DND-41 (cell line): Measurements from ENCODE around the gene TUBA4A.

Experiments used
- ATAC-seq: fragments of 200-7000 bp; cut with Tn5 transposase; 3 replicates; pipeline ENCODE4 v1.9.1; 2021; ENCODE audit warnings: low read depth; ENCODE audit not compliant: insufficient read depth
- DNase-seq: peaks from one replicate; pipeline ENCODE4 v3.0.0-alpha.2; 2020
- H2AFZ ChIP-seq: 2 replicates; pipeline ENCODE4 v1.6.0; 2012; ENCODE audit warnings: low read depth, low read length
- H3K27ac ChIP-seq: 2 replicates; pipeline ENCODE4 v1.5.1; 2012; ENCODE audit warnings: low read length, inconsistent platforms
- H3K27me3 ChIP-seq: fragments of 200-600 bp; sonication (generic); 2 replicates; pipeline ENCODE4 v1.6.0; 2012; ENCODE audit warnings: low read length, mild to moderate bottlenecking, inconsistent platforms; ENCODE audit not compliant: insufficient read depth, poor library complexity
- H3K36me3 ChIP-seq: 2 replicates; pipeline ENCODE4 v1.5.1; 2012; ENCODE audit warnings: low read length, inconsistent platforms; ENCODE audit not compliant: insufficient read depth
- H3K4me1 ChIP-seq: 2 replicates; pipeline ENCODE4 v1.5.1; 2012; ENCODE audit warnings: mild to moderate bottlenecking, low read length; ENCODE audit not compliant: insufficient read depth
- H3K4me2 ChIP-seq: 2 replicates; pipeline ENCODE4 v1.6.0; 2012; ENCODE audit warnings: mild to moderate bottlenecking, moderate library complexity, low read length, inconsistent platforms; ENCODE audit not compliant: insufficient read depth
- H3K4me3 ChIP-seq, 2 experiments: fragments of 200-600 bp in 1 of 2; shearing (Covaris generic) in 1 of 2; 2 replicates each; pipeline ENCODE4 v1.5.1; 2012 to 2016; ENCODE audit warnings: inconsistent platforms in 2 of 2, low read length in 2 of 2, mild to moderate bottlenecking in 2 of 2, low read depth in 1 of 2, moderate library complexity in 1 of 2
- H3K79me2 ChIP-seq: 2 replicates; pipeline ENCODE4 v1.6.0; 2012; ENCODE audit warnings: low read length, inconsistent platforms; ENCODE audit not compliant: insufficient read depth
- H3K9ac ChIP-seq: 2 replicates; pipeline ENCODE4 v1.6.0; 2012; ENCODE audit warnings: low read depth, mild to moderate bottlenecking, inconsistent platforms, low read length, moderate library complexity
- H3K9me3 ChIP-seq: 2 replicates; pipeline ENCODE4 v1.5.1; 2012; ENCODE audit warnings: low read length, moderate library complexity, mild to moderate bottlenecking, inconsistent platforms; ENCODE audit not compliant: insufficient read depth, severe bottlenecking
- H4K20me1 ChIP-seq: 2 replicates; pipeline ENCODE4 v1.6.0; 2012; ENCODE audit warnings: low read length; ENCODE audit not compliant: insufficient read depth
- EZH2 ChIP-seq: IDR thresholded peaks from 3 replicates; pipeline ENCODE4 v1.6.1; 2012; ENCODE audit warnings: borderline replicate concordance, low read depth, mild to moderate bottlenecking, moderate library complexity, low read length, inconsistent platforms; ENCODE audit not compliant: severe bottlenecking
- TF ChIP-seq, protein P1 (sequence below): IDR thresholded peaks from 2 replicates; pipeline ENCODE4 v1.5.1; 2012; ENCODE audit warnings: borderline replicate concordance, low read length, moderate library complexity, mild to moderate bottlenecking; ENCODE audit not compliant: poor library complexity, severe bottlenecking; ENCODE audit errors: extremely low read depth

The TUBA4A gene

DNA sequence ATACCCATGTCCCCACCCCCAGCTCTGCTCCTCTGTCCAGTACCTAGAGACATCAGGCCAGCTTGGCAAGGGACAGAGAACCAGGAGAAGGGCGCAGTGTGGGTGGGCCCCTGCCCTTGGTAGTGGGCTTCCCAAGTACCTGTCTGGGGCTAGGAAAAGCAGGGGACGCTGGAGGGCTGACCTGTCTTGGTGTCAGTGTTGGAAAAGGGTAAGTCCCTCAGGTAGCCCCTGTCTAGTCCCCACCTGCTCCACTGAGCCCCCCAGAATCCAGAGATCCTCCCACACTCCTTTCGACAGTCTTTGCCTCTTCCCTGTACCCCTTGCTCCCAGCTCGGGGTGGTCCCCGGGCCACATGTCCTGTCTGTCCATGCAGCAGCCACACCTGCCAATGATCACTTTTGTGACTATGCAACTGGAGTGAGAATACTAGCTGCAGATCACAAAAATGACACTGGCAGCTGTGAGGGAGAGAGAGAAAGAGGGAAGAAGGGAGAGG, 40.1 kb upstream of the TUBA4A start:
- Histone ChIP-seq H4K20me1 (no peaks in the 10 kb centered on the region), H3K4me3 (no peak overlapping the region), H3K79me2 (no peaks in the 10 kb centered on the region), H3K4me2 (peak overlapping the region; percentile 86), H3K27ac (no peak overlapping the region), H3K9me3 (no peaks in the 10 kb centered on the region), H3K4me1 (peaks cover 17% of the 10 kb centered on the region), H2AFZ (peak overlapping the region; percentile 93; the same call in 1 of the 2 replicates), H3K9ac (peak overlapping the region; percentile 64; the same call in 1 of the 2 replicates), H3K36me3 (no peaks in the 10 kb centered on the region), H3K27me3 (peaks cover 5% of the 10 kb centered on the region)
- DNase-seq, result peak; percentile 2
- ATAC-seq, result no peak
- TF ChIP-seq, protein P1, sequence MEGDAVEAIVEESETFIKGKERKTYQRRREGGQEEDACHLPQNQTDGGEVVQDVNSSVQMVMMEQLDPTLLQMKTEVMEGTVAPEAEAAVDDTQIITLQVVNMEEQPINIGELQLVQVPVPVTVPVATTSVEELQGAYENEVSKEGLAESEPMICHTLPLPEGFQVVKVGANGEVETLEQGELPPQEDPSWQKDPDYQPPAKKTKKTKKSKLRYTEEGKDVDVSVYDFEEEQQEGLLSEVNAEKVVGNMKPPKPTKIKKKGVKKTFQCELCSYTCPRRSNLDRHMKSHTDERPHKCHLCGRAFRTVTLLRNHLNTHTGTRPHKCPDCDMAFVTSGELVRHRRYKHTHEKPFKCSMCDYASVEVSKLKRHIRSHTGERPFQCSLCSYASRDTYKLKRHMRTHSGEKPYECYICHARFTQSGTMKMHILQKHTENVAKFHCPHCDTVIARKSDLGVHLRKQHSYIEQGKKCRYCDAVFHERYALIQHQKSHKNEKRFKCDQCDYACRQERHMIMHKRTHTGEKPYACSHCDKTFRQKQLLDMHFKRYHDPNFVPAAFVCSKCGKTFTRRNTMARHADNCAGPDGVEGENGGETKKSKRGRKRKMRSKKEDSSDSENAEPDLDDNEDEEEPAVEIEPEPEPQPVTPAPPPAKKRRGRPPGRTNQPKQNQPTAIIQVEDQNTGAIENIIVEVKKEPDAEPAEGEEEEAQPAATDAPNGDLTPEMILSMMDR, result no peak
- TF ChIP-seq EZH2, result no peak

DNA sequence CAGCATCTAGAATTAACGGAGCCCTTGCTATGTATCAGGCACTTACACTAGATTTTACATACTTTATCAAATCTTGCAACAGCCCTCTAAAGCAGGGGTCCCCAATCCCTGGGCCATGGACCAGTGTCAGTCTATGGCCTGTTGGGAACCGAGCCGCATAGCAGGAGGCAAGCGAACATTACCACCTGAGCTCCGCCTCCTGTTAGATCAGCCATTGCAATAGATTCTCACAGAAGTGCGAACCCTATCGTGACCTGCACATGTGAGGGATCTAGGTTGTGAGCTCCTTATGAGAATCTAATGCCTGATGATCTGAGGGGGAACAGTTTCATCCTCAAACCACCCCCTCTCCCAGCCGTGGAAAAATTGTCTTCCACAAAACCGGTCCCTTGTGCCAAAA, 38.9 kb upstream of the TUBA4A start:
- DNase-seq, result peak; percentile 0
- Histone ChIP-seq H3K4me3 (no peak overlapping the region), H2AFZ (no peak overlapping the region), H3K27ac (no peak overlapping the region), H3K79me2 (no peaks in the 10 kb centered on the region), H4K20me1 (no peaks in the 10 kb centered on the region), H3K9ac (no peak overlapping the region), H3K4me1 (peaks cover 16% of the 10 kb centered on the region), H3K36me3 (no peaks in the 10 kb centered on the region), H3K4me2 (no peak overlapping the region), H3K9me3 (no peaks in the 10 kb centered on the region), H3K27me3 (peaks cover 5% of the 10 kb centered on the region)
- no peak for TF ChIP-seq EZH2
- TF ChIP-seq, protein P1, result no peak
- no peak for ATAC-seq

DNA sequence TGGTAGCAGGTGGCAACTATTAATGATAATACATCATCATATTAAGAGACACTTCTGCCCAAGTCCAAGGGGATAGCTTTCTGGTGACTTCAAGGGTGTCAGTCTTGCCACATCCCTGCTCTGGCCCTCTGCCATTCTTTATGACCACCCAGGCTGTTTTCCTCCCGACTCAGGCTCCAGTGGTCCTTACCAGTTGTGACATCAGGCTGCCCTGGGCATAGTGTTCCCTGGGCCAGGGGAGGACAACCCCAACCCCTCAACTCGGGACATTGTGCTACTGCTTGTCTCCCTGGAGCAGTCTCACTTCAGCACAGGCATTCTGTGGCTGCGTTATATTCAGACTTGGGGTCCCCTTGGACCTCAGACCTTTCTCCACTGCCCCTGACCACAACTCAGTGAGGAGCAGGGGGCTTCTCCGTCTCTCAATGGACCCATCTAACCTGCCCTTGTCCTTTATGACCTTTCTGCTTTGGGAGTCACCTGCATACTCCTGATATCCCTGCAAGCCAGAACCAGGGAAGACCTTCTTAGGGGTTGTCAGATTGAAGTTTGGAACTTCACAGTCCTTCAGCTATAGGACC, 38.3 kb upstream of the TUBA4A start:
- Histone ChIP-seq H3K36me3 (no peaks in the 10 kb centered on the region), H3K4me3 (no peak overlapping the region), H4K20me1 (no peaks in the 10 kb centered on the region), H3K79me2 (no peaks in the 10 kb centered on the region), H3K9me3 (no peaks in the 10 kb centered on the region), H3K9ac (no peak overlapping the region), H3K27ac (no peak overlapping the region), H3K27me3 (peaks cover 5% of the 10 kb centered on the region), H3K4me2 (no peak overlapping the region), H2AFZ (no peak overlapping the region), H3K4me1 (peaks cover 16% of the 10 kb centered on the region)
- DNase-seq (no peak), ATAC-seq (no peak)
- TF ChIP-seq, protein P1, result no peak
- no peak for TF ChIP-seq EZH2

DNA sequence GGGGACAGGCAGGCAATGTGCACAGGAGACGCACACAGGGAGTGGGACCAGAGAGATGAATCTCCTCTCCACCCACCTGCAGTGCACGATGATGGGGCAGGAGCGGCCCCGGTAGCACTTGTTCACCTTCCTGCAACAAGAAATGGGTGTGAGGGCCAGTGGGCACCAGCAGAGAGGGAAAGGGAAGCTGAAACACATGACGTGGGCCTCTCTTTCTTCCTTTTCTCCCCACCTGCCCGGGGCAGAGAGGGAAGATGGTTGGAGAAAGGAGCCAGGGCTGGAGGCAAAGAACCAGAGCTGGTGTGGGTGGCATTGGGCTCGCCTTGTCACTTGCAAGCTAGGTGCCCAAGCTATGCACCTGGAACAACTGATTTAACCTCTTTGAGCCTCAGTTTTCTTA, 37.7 kb upstream of the TUBA4A start:
- ATAC-seq (no peak), DNase-seq (no peak)
- no peaks in the 10 kb centered on the region for H4K20me1 ChIP-seq
- TF ChIP-seq EZH2, result no peak
- TF ChIP-seq, protein P1, result no peak
- H3K4me1 ChIP-seq, result peaks cover 16% of the 10 kb centered on the region
- no peaks in the 10 kb centered on the region for H3K79me2 ChIP-seq
- H3K36me3 ChIP-seq, result no peaks in the 10 kb centered on the region
- H3K9me3 ChIP-seq, result no peaks in the 10 kb centered on the region
- H3K27me3 ChIP-seq, result peaks cover 5% of the 10 kb centered on the region
- H3K9ac ChIP-seq, result no peak overlapping the region
- H2AFZ ChIP-seq, result no peak overlapping the region
- no peak overlapping the region for H3K4me3 ChIP-seq
- H3K4me2 ChIP-seq, result no peak overlapping the region
- H3K27ac ChIP-seq, result no peak overlapping the region
